K562 (cell line): ENCODE measurements around the gene CCDC183. TPM values are rescaled to one million over a fixed set of nuclear protein-coding genes. Genes with fewer than 3 reads are reported as not detected.
A peak's percentile ranks its signal among the peaks of the same experiment; 100 is the strongest.
"Not testable (repeated sequence)": the region's sequence is repeated elsewhere in the genome, so short reads cannot be mapped to it uniquely, and the experiment has no call there.

Experiments used
- ATAC-seq: fragments of 200-7000 bp; cut with Tn5 transposase; 3 replicates; pipeline ENCODE4 v1.9.1; 2020; ENCODE audit warnings: moderate library complexity
- BruUV-seq: library from RNA; stranded (reverse); fragments of 400-500 nt; replicated peaks from 2 replicates; lab custom pipeline; 2021; lab: Mats Ljungman, UMichigan
- CTCF ChIA-PET: fragments of 300-600 bp; formaldehyde crosslinking; extraction: SDS; loops from one replicate; lab custom pipeline; 2021; ENCODE audit warnings: low intra/inter-chr PET ratio; lab: Yijun Ruan, JAX
- POLR2A ChIA-PET: fragments of 300-600, 350-650 bp; sonication (Branson Sonifier 250); formaldehyde crosslinking; extraction: SDS; loops from one replicate; lab custom pipeline; 2021; ENCODE audit warnings: antibody characterized with exemption, inconsistent platforms; lab: Yijun Ruan, JAX
- DNase-seq, 4 experiments: peaks; one replicate each; pipeline versions ENCODE4 v3.0.0 to v3.0.0-alpha.2; 2011 to 2018; ENCODE audit warnings: low spot score in 3 of 4, mixed read lengths in 3 of 4; ENCODE audit errors: extremely low read depth in 1 of 4
- FAIRE-seq: peaks from 2 replicates; lab custom pipeline; 2011; peaks lifted over from hg19 to GRCh38; lab: Jason Lieb, UNC
- H2AFZ ChIP-seq: 2 replicates; pipeline ENCODE4 v1.6.0; 2011; ENCODE audit warnings: low read depth, low read length, control low read depth, inconsistent platforms
- H3K27ac ChIP-seq: fragments of 200-600 bp; 3 replicates; pipeline ENCODE4 v1.8.0; 2011; ENCODE audit warnings: low read depth, mild to moderate bottlenecking, control low read depth, inconsistent platforms, low read length, moderate library complexity, mixed read lengths; ENCODE audit errors: extremely low read depth
- H3K27me3 ChIP-seq, 2 experiments: fragments of 300-600 bp in 1 of 2; 2 replicates in 1 of 2; 3 replicates in 1 of 2; pipeline versions ENCODE4 v1.6.0 to v1.8.0; 2011; ENCODE audit warnings: inconsistent platforms in 2 of 2, low read length in 2 of 2, mild to moderate bottlenecking in 1 of 2, mixed read lengths in 1 of 2, moderate library complexity in 1 of 2; ENCODE audit not compliant: control insufficient read depth in 2 of 2, insufficient read depth in 2 of 2
- H3K36me3 ChIP-seq: fragments of 300-600 bp; 3 replicates; pipeline ENCODE4 v1.8.0; 2011; ENCODE audit warnings: mild to moderate bottlenecking, low read length, inconsistent platforms; ENCODE audit not compliant: control insufficient read depth, insufficient read depth
- H3K4me1 ChIP-seq, 2 experiments: fragments of 200-600 bp in 1 of 2; replicated peaks in 1 of 2; 2 replicates in 1 of 2; 3 replicates in 1 of 2; pipeline versions ENCODE4 v1.5.1 to v1.8.0; 2011; ENCODE audit warnings: inconsistent platforms in 2 of 2, low read length in 2 of 2, mild to moderate bottlenecking in 1 of 2, mixed read lengths in 1 of 2, moderate library complexity in 1 of 2; ENCODE audit not compliant: control insufficient read depth in 2 of 2, insufficient read depth in 2 of 2
- H3K4me2 ChIP-seq: 2 replicates; pipeline ENCODE4 v1.6.1; 2011; ENCODE audit warnings: low read length, control low read depth, inconsistent platforms, mixed read lengths; ENCODE audit not compliant: insufficient read depth
- H3K4me3 ChIP-seq: fragments of 200-600 bp; sonication (generic), shearing (Covaris generic); 2 replicates; pipeline ENCODE4 v1.5.1; 2016; ENCODE audit warnings: control low read depth, inconsistent platforms
- H3K79me2 ChIP-seq: fragments of 200-600 bp; 3 replicates; pipeline ENCODE4 v1.8.0; 2011; ENCODE audit warnings: low read length, inconsistent platforms; ENCODE audit not compliant: control insufficient read depth, insufficient read depth
- H3K9ac ChIP-seq, 2 experiments: 2 replicates each; pipeline versions ENCODE4 v1.6.0 to v1.6.1; 2011; ENCODE audit warnings: low read depth in 2 of 2, low read length in 2 of 2, control low read depth in 1 of 2, inconsistent platforms in 1 of 2, mild to moderate bottlenecking in 1 of 2, mixed read lengths in 1 of 2; ENCODE audit not compliant: insufficient read depth in 1 of 2
- H3K9me1 ChIP-seq: one replicate; pipeline ENCODE4 v1.6.0; 2011; ENCODE audit warnings: inconsistent platforms, mild to moderate bottlenecking, low read length, moderate library complexity; ENCODE audit not compliant: control insufficient read depth, insufficient read depth
- H3K9me3 ChIP-seq: replicated peaks from 2 replicates; pipeline ENCODE4 v1.5.1; 2011; ENCODE audit warnings: low read depth, low read length, inconsistent platforms; ENCODE audit not compliant: control insufficient read depth, insufficient read depth
- H4K20me1 ChIP-seq: replicated peaks from 2 replicates; pipeline ENCODE4 v1.6.1; 2011; ENCODE audit warnings: low read length, inconsistent platforms, mixed read lengths; ENCODE audit not compliant: control insufficient read depth, insufficient read depth
- CREM ChIP-seq: IDR thresholded peaks from 2 replicates; pipeline ENCODE4 v1.6.1; 2014; ENCODE audit warnings: antibody characterized with exemption, low read depth
- DNMT1 ChIP-seq: fragments of 450-650 bp; IDR thresholded peaks from 2 replicates; pipeline ENCODE4 v1.6.1; 2016; ENCODE audit warnings: antibody characterized with exemption, mild to moderate bottlenecking
- FIP1L1 ChIP-seq: fragments of 200-400 bp; formaldehyde crosslinking; IDR thresholded peaks from 2 replicates; pipeline ENCODE4 v1.6.1; 2018; ENCODE audit warnings: mild to moderate bottlenecking, low read depth, low read length; ENCODE audit not compliant: poor library complexity, severe bottlenecking
- HDAC1 ChIP-seq, 2 experiments: fragments of 450-650 bp; IDR thresholded peaks; 2 replicates each; pipeline ENCODE4 v1.6.1; 2016 to 2017; ENCODE audit warnings: inconsistent platforms in 1 of 2, mild to moderate bottlenecking in 1 of 2, moderate library complexity in 1 of 2
- MAZ ChIP-seq, 2 experiments: fragments of 450-650 bp in 1 of 2; sonication (generic) in 1 of 2; formaldehyde crosslinking; IDR thresholded peaks in 1 of 2; conservative IDR thresholded peaks in 1 of 2; 2 replicates each; pipeline versions ENCODE4 v1.4.0 to v1.5.0; 2020; ENCODE audit warnings: mild to moderate bottlenecking in 1 of 2, missing genetic modification reagents in 1 of 2
- NCOR1 ChIP-seq: fragments of 450-650 bp; IDR thresholded peaks from 2 replicates; pipeline ENCODE4 v1.6.1; 2016; ENCODE audit warnings: mild to moderate bottlenecking, moderate library complexity
- NR2C2 ChIP-seq, 2 experiments: fragments of 200-800 bp in 1 of 2; sonication (Bioruptor generic) in 1 of 2; sonication (generic) in 1 of 2; formaldehyde crosslinking in 1 of 2; IDR thresholded peaks; 2 replicates each; pipeline versions ENCODE4 v1.6.1 to v1.8.0; 2016 to 2022; ENCODE audit warnings: mild to moderate bottlenecking in 1 of 2, missing compliant biosample characterization in 1 of 2, missing genetic modification characterization in 1 of 2, missing genetic modification reagents in 1 of 2
- RAD21 ChIP-seq, 2 experiments: fragments of 250-450 bp in 1 of 2; fragments of 450-650 bp in 1 of 2; sonication (Bioruptor Pico) in 1 of 2; formaldehyde crosslinking in 1 of 2; IDR thresholded peaks in 1 of 2; conservative IDR thresholded peaks in 1 of 2; 2 replicates each; pipeline versions ENCODE4 v1.4.0 to v1.8.0; 2020 to 2022; ENCODE audit warnings: mild to moderate bottlenecking in 2 of 2, moderate library complexity in 1 of 2
- RBM22 ChIP-seq: fragments of 200-400 bp; formaldehyde crosslinking; IDR thresholded peaks from 2 replicates; pipeline ENCODE4 v1.6.1; 2018; ENCODE audit warnings: low read length, low read depth; ENCODE audit not compliant: poor library complexity, severe bottlenecking
- RHOXF2B ChIP-seq: fragments of 250-450 bp; sonication (Bioruptor Pico); conservative IDR thresholded peaks from 2 replicates; pipeline ENCODE4 v1.5.1; 2021
- XRCC5 ChIP-seq: fragments of 200-400 bp; formaldehyde crosslinking; IDR thresholded peaks from 2 replicates; pipeline ENCODE4 v1.6.1; 2017; ENCODE audit warnings: low read depth, mild to moderate bottlenecking, low read length
- ZBED1 ChIP-seq: IDR thresholded peaks from 2 replicates; pipeline ENCODE4 v1.6.1; 2014
- WGBS: fragments of 100-300 bp; shearing (Covaris generic); methylation state at CpG from one replicate; pipeline ENCODE4 v1.1.6; 2016; ENCODE audit warnings: low coverage, mixed read lengths; ENCODE audit not compliant: insufficient coverage; ENCODE audit errors: missing lambda C conversion rate; 5-methylcytosine and 5-hydroxymethylcytosine counted together
- in situ Hi-C: fragments of 300-500 bp; cut with MboI; formaldehyde crosslinking; loops from 4 replicates; pipeline ENCODE4 v1.15.0; 2018; ENCODE audit warnings: inconsistent platforms, mixed read lengths
- intact Hi-C: fragments of 100-400 bp; cut with micrococcal nuclease; formaldehyde crosslinking; loops from 2 replicates; pipeline ENCODE4 v1.14.2; 2022
- polyA plus RNA-seq, 8 experiments: library from polyadenylated mRNA; depleted of rRNA in 4 of 8; stranded (reverse) in 5 of 8; unstranded in 3 of 8; fragments of >200 nt; fragmentation: Nextera tagmentation in 2 of 8; fragmentation: Illumina TruSeq in 1 of 8; extraction: Ambion mirVana in 2 of 8; extraction: Trizol in 1 of 8; gene quantifications; 2 replicates each; pipeline versions ENCODE4 v1.2.1 to v1.2.3, GENCODE V29; 2011 to 2014; ENCODE audit warnings: inconsistent platforms in 1 of 8, missing spikeins in 1 of 8
- total RNA-seq, 7 experiments: library from RNA; depleted of rRNA in 6 of 7; stranded (reverse); fragments of >200 nt in 6 of 7; fragmentation: Illumina TruSeq in 2 of 7; extraction: Trizol in 2 of 7; gene quantifications; 2 replicates each; pipeline versions ENCODE4 v1.2.1 to v1.2.3, GENCODE V29; 2011 to 2021; ENCODE audit warnings: low replicate concordance in 1 of 7
- TF ChIP-seq, protein P1 (sequence below): sonication (generic); formaldehyde crosslinking; IDR thresholded peaks from 2 replicates; pipeline ENCODE4 v1.8.0; 2022; ENCODE audit warnings: missing genetic modification reagents, mild to moderate bottlenecking, moderate library complexity, borderline replicate concordance
- TF ChIP-seq, protein P2 (sequence below): fragments of 250-450 bp; sonication (Bioruptor Pico); IDR thresholded peaks from 2 replicates; pipeline ENCODE4 v1.5.0; 2021
- TF ChIP-seq, protein P3 (sequence below): fragments of 250-450 bp; sonication (Bioruptor Pico); IDR thresholded peaks from 2 replicates; pipeline ENCODE4 v1.5.0; 2020; ENCODE audit warnings: mild to moderate bottlenecking, borderline replicate concordance

Gene CCDC183
- total and polyA plus RNA-seq, 9 of the 15 experiments (the other 6 are each of a cell fraction or from before 2014, with no cell fraction given), result 0.21 to 0.60 (median 0.29) TPM; not detected in 4

- H3K9me1 ChIP-seq; H3K79me2 ChIP-seq; H3K27me3 ChIP-seq; BruUV-seq; H2AFZ ChIP-seq; H3K9me3 ChIP-seq; in situ Hi-C loops; TF ChIP-seq NR2C2 (tag; IDR thresholded peaks at IDR 0.05): not testable (repeated sequence)
- FAIRE-seq (peak; percentile 89), ATAC-seq (peak; percentile 87), DNase-seq (peak; percentile 55 to 88 (median 66))
- intact Hi-C loops, result loop anchor here (2.0 kb wide), 1 partner anchor 192 kb away; no protein-coding TSS in a partner anchor
- WGBS, result 2% methylated on average over 14 of the region's 27 CpGs
- Histone ChIP-seq H3K4me3 (peak within 1 kb of the TSS; percentile 32), H3K9ac (peak within 1 kb of the TSS in 1 of 2 experiments; percentile 84; a peak in 2 of 4 replicates), H3K27ac (0 out of 3 replicates have a peak within 1 kb of the TSS, but pooled peaks have one; percentile 24), H3K4me2 (peak within 1 kb of the TSS; percentile 75), H4K20me1 (peaks cover 17% of the 10 kb centered on the region), H3K4me1 (peaks cover 12 to 94% of the 10 kb centered on the region in 2 experiments), H3K36me3 (peaks cover 35% of the 10 kb centered on the region; the same call in 2 of the 3 replicates)
- POLR2A ChIA-PET, result interaction anchor here (0.6 to 1.3 kb wide), 7 partner anchors 11 to 359 kb away, joined by 3 to 4 read pairs (median 3); no protein-coding TSS in a partner anchor
- CTCF ChIA-PET, result interaction anchor here (0.7 to 1.1 kb wide), 3 partner anchors 50 to 615 kb away, joined by 3 read pairs; no protein-coding TSS in a partner anchor
- TF ChIP-seq CREM (peak; percentile 35; the same call in 1 of the 2 replicates), MAZ (CRISPR knock-in tag; conservative IDR thresholded peaks at IDR 0.05 in 1 of 2, IDR thresholded peaks at IDR 0.05 in 1 of 2) (peak; percentile 81 to 83), DNMT1 (0 out of 2 replicates have a peak, but pooled peaks have one; percentile 33), XRCC5 (peak; percentile 55; the same call in 1 of the 2 replicates), RAD21 (CRISPR knock-in tag; conservative IDR thresholded peaks at IDR 0.05 in 1 of 2, IDR thresholded peaks at IDR 0.05 in 1 of 2) (peak; percentile 22 to 24; a peak in 1 of 4 replicates), HDAC1 (IDR thresholded peaks at IDR 0.05) (peak in 1 of 2 experiments; percentile 28; a peak in 1 of 4 replicates), RBM22 (peak; percentile 87), NCOR1 (0 out of 2 replicates have a peak, but pooled peaks have one; percentile 19), RHOXF2B (CRISPR knock-in tag) (0 out of 2 replicates have a peak, but pooled peaks have one; percentile 29), ZBED1 (0 out of 2 replicates have a peak, but pooled peaks have one; percentile 37), FIP1L1 (peak; percentile 97), NR2C2 (CRISPR knock-in tag; IDR thresholded peaks at IDR 0.05) (peak; percentile 53; the same call in 1 of the 2 replicates)
- TF ChIP-seq, protein P1, sequence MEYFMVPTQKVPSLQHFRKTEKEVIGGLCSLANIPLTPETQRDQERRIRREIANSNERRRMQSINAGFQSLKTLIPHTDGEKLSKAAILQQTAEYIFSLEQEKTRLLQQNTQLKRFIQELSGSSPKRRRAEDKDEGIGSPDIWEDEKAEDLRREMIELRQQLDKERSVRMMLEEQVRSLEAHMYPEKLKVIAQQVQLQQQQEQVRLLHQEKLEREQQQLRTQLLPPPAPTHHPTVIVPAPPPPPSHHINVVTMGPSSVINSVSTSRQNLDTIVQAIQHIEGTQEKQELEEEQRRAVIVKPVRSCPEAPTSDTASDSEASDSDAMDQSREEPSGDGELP, result peak; percentile 82
- TF ChIP-seq, protein P2, sequence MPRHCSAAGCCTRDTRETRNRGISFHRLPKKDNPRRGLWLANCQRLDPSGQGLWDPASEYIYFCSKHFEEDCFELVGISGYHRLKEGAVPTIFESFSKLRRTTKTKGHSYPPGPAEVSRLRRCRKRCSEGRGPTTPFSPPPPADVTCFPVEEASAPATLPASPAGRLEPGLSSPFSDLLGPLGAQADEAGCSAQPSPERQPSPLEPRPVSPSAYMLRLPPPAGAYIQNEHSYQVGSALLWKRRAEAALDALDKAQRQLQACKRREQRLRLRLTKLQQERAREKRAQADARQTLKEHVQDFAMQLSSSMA, result peak; percentile 45; the same call in 1 of the 2 replicates
- TF ChIP-seq, protein P3, sequence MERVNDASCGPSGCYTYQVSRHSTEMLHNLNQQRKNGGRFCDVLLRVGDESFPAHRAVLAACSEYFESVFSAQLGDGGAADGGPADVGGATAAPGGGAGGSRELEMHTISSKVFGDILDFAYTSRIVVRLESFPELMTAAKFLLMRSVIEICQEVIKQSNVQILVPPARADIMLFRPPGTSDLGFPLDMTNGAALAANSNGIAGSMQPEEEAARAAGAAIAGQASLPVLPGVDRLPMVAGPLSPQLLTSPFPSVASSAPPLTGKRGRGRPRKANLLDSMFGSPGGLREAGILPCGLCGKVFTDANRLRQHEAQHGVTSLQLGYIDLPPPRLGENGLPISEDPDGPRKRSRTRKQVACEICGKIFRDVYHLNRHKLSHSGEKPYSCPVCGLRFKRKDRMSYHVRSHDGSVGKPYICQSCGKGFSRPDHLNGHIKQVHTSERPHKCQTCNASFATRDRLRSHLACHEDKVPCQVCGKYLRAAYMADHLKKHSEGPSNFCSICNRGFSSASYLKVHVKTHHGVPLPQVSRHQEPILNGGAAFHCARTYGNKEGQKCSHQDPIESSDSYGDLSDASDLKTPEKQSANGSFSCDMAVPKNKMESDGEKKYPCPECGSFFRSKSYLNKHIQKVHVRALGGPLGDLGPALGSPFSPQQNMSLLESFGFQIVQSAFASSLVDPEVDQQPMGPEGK (CRISPR knock-in tag), result 0 out of 2 replicates have a peak, but pooled peaks have one; percentile 30
Measured at GRCh38 chr9:136842380-136842948, 46.3 kb downstream of the CCDC183 start, which contains the start of gene AJM1. Gene AJM1 (plus strand): TSS chr9:136842478. CDS start chr9:136844415, 1,937 bp downstream.
